Measurements from ENCODE around the gene TEX29. TPM values are rescaled to one million over a fixed set of nuclear protein-coding genes. Genes with fewer than 3 reads are reported as not detected.

Gene TEX29
- total and polyA plus RNA-seq, 10 of the 15 experiments (the other 5 are each of a cell fraction or from before 2014, with no cell fraction given), result 0.14 to 0.30 (median 0.22) TPM; not detected in 7

GRCh38 chr13:111346101-111346680 lies 25.7 kb downstream of the TEX29 start (continued):
- TF ChIP-seq IRF3 (IDR thresholded peaks at IDR 0.05) (no peak), DPF2 (IDR thresholded peaks at IDR 0.05) (no peak), HDAC6 (IDR thresholded peaks at IDR 0.05; ENCODE audit: unreplicated experiment) (no peak), ZNF687 (IDR thresholded peaks at IDR 0.05) (no peak), CBX5 (IDR thresholded peaks at IDR 0.05; ENCODE audit: low read depth) (no peak), LARP7 (IDR thresholded peaks at IDR 0.05) (no peak), ATF3 (IDR thresholded peaks at IDR 0.05; ENCODE audit: borderline replicate concordance, extremely low read depth, low read depth, low read length) (no peak), CHD1 (IDR thresholded peaks at IDR 0.05; ENCODE audit: low read depth, low read length) (no peak), ETV6 (conservative IDR thresholded peaks at IDR 0.05 in 1 of 2, IDR thresholded peaks at IDR 0.05 in 1 of 2; ENCODE audit: borderline replicate concordance in 1 of 2, low read depth in 1 of 2) (no peak), IRF5 (IDR thresholded peaks at IDR 0.05; ENCODE audit: borderline replicate concordance) (no peak)

Measured in GM12878 (cell line).